HG03439 (cell line): Measurements from ENCODE around the gene TRERF1.
"Not testable (repeated sequence)": the region's sequence is repeated elsewhere in the genome, so short reads cannot be mapped to it uniquely, and the experiment has no call there.

ENCODE experiments used
- ATAC-seq: cut with Tn5 transposase; IDR thresholded peaks from one replicate; pipeline ENCODE4 v1.9.1; 2021; ENCODE audit warnings: mild to moderate bottlenecking, moderate library complexity; ENCODE audit not compliant: unreplicated experiment

TRERF1 gene

GRCh38 chr6:42452171-42453030, 675 bp upstream of the TRERF1 start:
- ATAC-seq = peak; percentile 32

GRCh38 chr6:42450477-42451332, 1.0 kb downstream of the TRERF1 start:
- no peak for ATAC-seq

- no peak for ATAC-seq
These were observed 1.7 kb downstream of the TRERF1 start for GRCh38 chr6:42449917-42450476.

- no peak for ATAC-seq
These were observed 2.6 kb downstream of the TRERF1 start for GRCh38 chr6:42448927-42449659.

- no peak for ATAC-seq
These were observed 3.3 kb downstream of the TRERF1 start for GRCh38 chr6:42448391-42448790.

GRCh38 chr6:42446996-42447395, 4.7 kb downstream of the TRERF1 start:
- ATAC-seq = no peak

- no peak for ATAC-seq
These were observed 5.4 kb downstream of the TRERF1 start for GRCh38 chr6:42446370-42446769.

GRCh38 chr6:42445955-42446354, 5.8 kb downstream of the TRERF1 start:
- ATAC-seq = not testable (repeated sequence)

- ATAC-seq = no peak
These were observed 8.2 kb downstream of the TRERF1 start for GRCh38 chr6:42443312-42444060.

- no peak for ATAC-seq
These were observed 10.0 kb downstream of the TRERF1 start for GRCh38 chr6:42441697-42442081.

GRCh38 chr6:42440778-42441696, 10.7 kb downstream of the TRERF1 start:
- ATAC-seq = no peak

GRCh38 chr6:42440027-42440426, 11.7 kb downstream of the TRERF1 start:
- no peak for ATAC-seq

GRCh38 chr6:42436825-42437224, 14.9 kb downstream of the TRERF1 start:
- ATAC-seq = no peak

- no peak for ATAC-seq
These were observed 17.5 kb downstream of the TRERF1 start for GRCh38 chr6:42434237-42434636.

GRCh38 chr6:42433409-42433808, 18.3 kb downstream of the TRERF1 start:
- no peak for ATAC-seq

GRCh38 chr6:42431877-42432276, 19.8 kb downstream of the TRERF1 start:
- ATAC-seq = no peak

GRCh38 chr6:42431356-42431755, 20.4 kb downstream of the TRERF1 start:
- ATAC-seq = no peak

- no peak for ATAC-seq
These were observed 21.9 kb downstream of the TRERF1 start for GRCh38 chr6:42429836-42430235.

- ATAC-seq = no peak
These were observed 22.6 kb downstream of the TRERF1 start for GRCh38 chr6:42429042-42429585.
